ENCODE results near the gene EMP2. TPM values are rescaled to one million over a fixed set of nuclear protein-coding genes. Genes with fewer than 3 reads are reported as not detected.
"Not testable (repeated sequence)": the region's sequence is repeated elsewhere in the genome, so short reads cannot be mapped to it uniquely, and the experiment has no call there.

Gene EMP2
- total RNA-seq, 2 donors from 2014 or later = 19.0 to 20.7 TPM

- WGBS, 2 experiments (ENCODE audit: insufficient coverage in 1 of 2, insufficient read length in 1 of 2) = 88 to 92% methylated on average over 6 of the region's 6 CpGs
- Histone ChIP-seq H3K27me3 (ENCODE audit: control insufficient read depth, insufficient read depth, low read length, poor library complexity, severe bottlenecking) (peaks cover 6% of the 10 kb centered on the region), H3K9me3 (ENCODE audit: control insufficient read depth, low read length) (no peaks in the 10 kb centered on the region), H3K9ac (ENCODE audit: extremely low read depth, low read length, poor library complexity, severe bottlenecking) (no peak overlapping the region), H3K4me1 (ENCODE audit: control insufficient read depth, insufficient read depth, low read length) (peaks cover 10% of the 10 kb centered on the region), H3K4me3 (ENCODE audit: low read length) (no peak overlapping the region), H3K36me3 (ENCODE audit: control insufficient read depth, insufficient read depth, low read length) (no peaks in the 10 kb centered on the region), H3K27ac (ENCODE audit: low read depth, low read length) (no peak overlapping the region)
- Mint-ChIP-seq H3K36me3 (ENCODE audit: low read depth) (no peaks in the 10 kb centered on the region), H3K4me3 (no peak overlapping the region), H3K4me1 (peaks cover 19% of the 10 kb centered on the region), H3K9me3 (no peaks in the 10 kb centered on the region), H3K27ac (no peak overlapping the region), H3K27me3 (ENCODE audit: insufficient read depth) (peaks cover 4% of the 10 kb centered on the region)
- DNase-seq = no peak
- no peak for TF ChIP-seq CTCF (conservative IDR thresholded peaks at IDR 0.05)
Measured at GRCh38 chr16:10624527-10624926, 44.1 kb upstream of the EMP2 start.

DNA sequence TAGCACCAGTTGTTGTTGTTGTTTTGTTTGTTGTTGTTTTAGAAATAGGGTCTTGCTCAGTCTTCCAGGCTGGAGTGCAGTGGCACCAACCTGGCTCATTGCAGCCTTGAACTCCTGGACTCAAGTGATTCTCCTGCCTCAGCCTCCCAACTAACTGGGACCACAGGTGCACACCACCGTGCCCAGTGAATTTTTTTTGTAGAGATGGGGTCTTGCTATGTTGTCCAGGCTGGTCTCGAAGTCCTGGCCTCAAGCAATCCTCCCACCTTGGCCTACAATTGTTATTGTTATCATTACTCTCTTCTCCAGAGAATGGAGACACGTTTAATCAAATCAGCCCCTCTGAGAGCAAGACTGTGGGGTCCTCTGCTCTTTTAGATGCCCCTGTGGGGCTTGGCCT is 42.7 kb upstream of the EMP2 start:
- no peak overlapping the region for H3K9ac ChIP-seq (ENCODE audit: extremely low read depth, low read length, poor library complexity, severe bottlenecking)
- H3K36me3 Mint-ChIP-seq (ENCODE audit: low read depth) = no peaks in the 10 kb centered on the region
- TF ChIP-seq CTCF (conservative IDR thresholded peaks at IDR 0.05) = no peak
- H3K27me3 Mint-ChIP-seq (ENCODE audit: insufficient read depth) = peaks cover 18% of the 10 kb centered on the region
- peaks cover 10% of the 10 kb centered on the region for H3K4me1 ChIP-seq (ENCODE audit: control insufficient read depth, insufficient read depth, low read length)
- H3K4me1 Mint-ChIP-seq = peaks cover 28% of the 10 kb centered on the region
- 91 to 96% methylated on average over 2 to 3 of the region's 3 CpGs for WGBS, 2 experiments (ENCODE audit: insufficient coverage in 1 of 2, insufficient read length in 1 of 2)
- no peak overlapping the region for H3K4me3 Mint-ChIP-seq
- no peak overlapping the region for H3K4me3 ChIP-seq (ENCODE audit: low read length)
- H3K27ac ChIP-seq (ENCODE audit: low read depth, low read length) = no peak overlapping the region
- H3K27me3 ChIP-seq (ENCODE audit: control insufficient read depth, insufficient read depth, low read length, poor library complexity, severe bottlenecking) = peaks cover 6% of the 10 kb centered on the region
- no peak overlapping the region for H3K27ac Mint-ChIP-seq
- no peaks in the 10 kb centered on the region for H3K36me3 ChIP-seq (ENCODE audit: control insufficient read depth, insufficient read depth, low read length)
- no peaks in the 10 kb centered on the region for H3K9me3 Mint-ChIP-seq
- no peak for DNase-seq
- no peaks in the 10 kb centered on the region for H3K9me3 ChIP-seq (ENCODE audit: control insufficient read depth, low read length)

DNA sequence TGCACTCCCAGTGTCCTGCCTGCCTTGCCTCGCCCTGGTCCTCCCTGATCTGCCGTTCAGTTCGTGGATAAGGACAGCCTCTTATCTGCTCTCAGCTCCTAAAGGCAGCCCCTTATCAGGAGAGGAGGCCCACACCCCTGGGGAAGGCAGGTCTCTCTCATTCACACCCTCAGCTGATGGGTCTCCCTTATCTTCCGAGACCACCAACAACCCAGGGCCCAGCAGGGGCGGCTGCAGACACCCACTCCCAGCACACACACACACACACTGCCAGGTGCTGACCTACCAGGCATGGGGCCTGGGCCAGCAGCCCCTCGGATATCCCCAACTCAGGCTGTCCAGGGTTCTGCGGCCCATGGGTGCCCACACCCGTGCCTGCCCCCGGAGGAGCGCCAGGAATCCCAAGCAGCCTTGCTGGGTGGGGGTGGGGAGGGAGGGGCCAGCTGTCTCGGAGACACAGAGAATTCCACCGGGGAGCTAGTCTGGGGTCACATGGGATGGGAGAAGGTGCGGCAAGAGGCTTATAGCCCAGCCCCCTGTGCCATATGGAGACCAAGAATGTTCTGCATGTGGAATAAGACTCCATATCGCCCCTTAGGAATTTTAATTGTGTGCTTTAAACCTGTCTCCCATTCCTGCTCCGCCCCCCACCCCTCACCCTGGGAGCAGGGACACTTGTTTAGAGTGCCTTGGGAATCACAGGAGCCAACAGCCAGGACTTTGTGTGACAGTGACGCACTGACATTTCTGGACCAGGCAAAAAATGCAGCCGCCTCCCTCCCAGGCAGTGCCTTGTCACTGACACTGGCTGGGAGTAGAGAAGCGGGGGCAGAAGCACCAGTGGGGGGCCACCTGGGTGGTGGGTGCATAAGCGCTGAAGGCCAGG is 41.9 kb upstream of the EMP2 start:
- Mint-ChIP-seq H3K36me3 (ENCODE audit: low read depth) (no peaks in the 10 kb centered on the region), H3K27ac (peak overlapping the region; percentile 66), H3K9me3 (no peaks in the 10 kb centered on the region), H3K27me3 (ENCODE audit: insufficient read depth) (peaks cover 26% of the 10 kb centered on the region), H3K4me3 (no peak overlapping the region), H3K4me1 (peaks cover 31% of the 10 kb centered on the region)
- H3K9me3 ChIP-seq (ENCODE audit: control insufficient read depth, low read length) = no peaks in the 10 kb centered on the region
- no peak for TF ChIP-seq CTCF (conservative IDR thresholded peaks at IDR 0.05)
- peak; percentile 83 for DNase-seq
- 58 to 76% methylated on average over 10 to 19 of the region's 19 CpGs for WGBS, 2 experiments (ENCODE audit: insufficient coverage in 1 of 2, insufficient read length in 1 of 2)
- H3K36me3 ChIP-seq (ENCODE audit: control insufficient read depth, insufficient read depth, low read length) = no peaks in the 10 kb centered on the region
- no peak overlapping the region for H3K27ac ChIP-seq (ENCODE audit: low read depth, low read length)
- H3K9ac ChIP-seq (ENCODE audit: extremely low read depth, low read length, poor library complexity, severe bottlenecking) = peak overlapping the region; percentile 21
- peaks cover 6% of the 10 kb centered on the region for H3K27me3 ChIP-seq (ENCODE audit: control insufficient read depth, insufficient read depth, low read length, poor library complexity, severe bottlenecking)
- H3K4me3 ChIP-seq (ENCODE audit: low read length) = no peak overlapping the region
- peaks cover 11% of the 10 kb centered on the region for H3K4me1 ChIP-seq (ENCODE audit: control insufficient read depth, insufficient read depth, low read length)

DNA sequence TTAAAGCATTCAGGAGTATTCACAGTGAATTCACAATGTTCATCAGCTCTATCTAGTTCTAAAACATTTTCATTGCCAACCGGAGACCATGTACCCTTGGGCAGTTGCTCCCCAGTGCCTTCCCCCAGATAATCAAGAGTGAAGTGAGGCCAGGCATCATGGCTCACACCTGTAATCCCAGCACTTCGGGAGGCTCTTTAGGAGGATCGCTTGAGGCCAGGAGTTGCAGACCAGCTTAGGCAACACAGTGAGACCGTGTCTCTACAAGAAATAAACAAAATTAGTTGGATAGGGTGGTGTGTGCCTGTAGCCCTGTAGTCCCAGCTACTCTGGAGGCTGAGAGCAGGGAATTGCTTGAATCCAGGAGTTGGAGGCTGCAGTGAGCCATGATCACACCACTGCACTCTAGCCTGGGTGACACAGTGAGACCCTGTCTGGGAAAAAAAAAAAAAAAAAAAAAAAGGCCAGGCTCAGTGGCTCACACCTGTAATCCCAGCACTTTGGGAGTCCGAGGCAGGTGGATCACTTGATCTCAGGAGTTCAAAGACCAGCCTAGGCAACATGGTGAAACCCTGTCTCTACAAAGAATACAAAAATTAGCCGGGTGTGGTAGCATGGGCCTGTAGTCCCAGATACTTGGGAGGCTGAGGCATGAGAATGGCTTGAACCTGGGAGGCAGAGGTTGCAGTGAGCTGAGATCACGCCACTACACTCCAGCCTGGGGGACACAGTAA is 41.0 kb upstream of the EMP2 start:
- H3K36me3 Mint-ChIP-seq (ENCODE audit: low read depth); H3K9me3 ChIP-seq (ENCODE audit: control insufficient read depth, low read length); H3K4me3 Mint-ChIP-seq; H3K27me3 ChIP-seq (ENCODE audit: control insufficient read depth, insufficient read depth, low read length, poor library complexity, severe bottlenecking); H3K27ac ChIP-seq (ENCODE audit: low read depth, low read length); H3K4me3 ChIP-seq (ENCODE audit: low read length); H3K36me3 ChIP-seq (ENCODE audit: control insufficient read depth, insufficient read depth, low read length); H3K27ac Mint-ChIP-seq; H3K9me3 Mint-ChIP-seq; DNase-seq: not testable (repeated sequence)
- Mint-ChIP-seq H3K4me1 (peaks cover 37% of the 10 kb centered on the region), H3K27me3 (ENCODE audit: insufficient read depth) (peaks cover 28% of the 10 kb centered on the region)
- WGBS, 2 experiments (ENCODE audit: insufficient coverage in 1 of 2, insufficient read length in 1 of 2) = 82% methylated on average over 5 to 7 of the region's 7 CpGs
- Histone ChIP-seq H3K4me1 (ENCODE audit: control insufficient read depth, insufficient read depth, low read length) (peaks cover 19% of the 10 kb centered on the region), H3K9ac (ENCODE audit: extremely low read depth, low read length, poor library complexity, severe bottlenecking) (peak overlapping the region; percentile 21)
